OCI-LY7 (cell line): Measurements from ENCODE around the gene TUBGCP6.

Source experiments
- EZH2phosphoT487 ChIP-seq: fragments of 200-600 bp; sonication (generic); IDR thresholded peaks from 2 replicates; pipeline ENCODE4 v1.6.1; 2018; ENCODE audit warnings: low read depth, borderline replicate concordance, mild to moderate bottlenecking, mixed run types, antibody characterized with exemption, low read length, moderate library complexity, mixed read lengths
- TF ChIP-seq, protein P1 (sequence below): fragments of 200-600 bp; sonication (generic); conservative IDR thresholded peaks from 2 replicates; pipeline ENCODE4 v1.5.1; 2014; ENCODE audit warnings: mild to moderate bottlenecking, antibody characterized with exemption, low read length, moderate library complexity, mixed read lengths

DNA sequence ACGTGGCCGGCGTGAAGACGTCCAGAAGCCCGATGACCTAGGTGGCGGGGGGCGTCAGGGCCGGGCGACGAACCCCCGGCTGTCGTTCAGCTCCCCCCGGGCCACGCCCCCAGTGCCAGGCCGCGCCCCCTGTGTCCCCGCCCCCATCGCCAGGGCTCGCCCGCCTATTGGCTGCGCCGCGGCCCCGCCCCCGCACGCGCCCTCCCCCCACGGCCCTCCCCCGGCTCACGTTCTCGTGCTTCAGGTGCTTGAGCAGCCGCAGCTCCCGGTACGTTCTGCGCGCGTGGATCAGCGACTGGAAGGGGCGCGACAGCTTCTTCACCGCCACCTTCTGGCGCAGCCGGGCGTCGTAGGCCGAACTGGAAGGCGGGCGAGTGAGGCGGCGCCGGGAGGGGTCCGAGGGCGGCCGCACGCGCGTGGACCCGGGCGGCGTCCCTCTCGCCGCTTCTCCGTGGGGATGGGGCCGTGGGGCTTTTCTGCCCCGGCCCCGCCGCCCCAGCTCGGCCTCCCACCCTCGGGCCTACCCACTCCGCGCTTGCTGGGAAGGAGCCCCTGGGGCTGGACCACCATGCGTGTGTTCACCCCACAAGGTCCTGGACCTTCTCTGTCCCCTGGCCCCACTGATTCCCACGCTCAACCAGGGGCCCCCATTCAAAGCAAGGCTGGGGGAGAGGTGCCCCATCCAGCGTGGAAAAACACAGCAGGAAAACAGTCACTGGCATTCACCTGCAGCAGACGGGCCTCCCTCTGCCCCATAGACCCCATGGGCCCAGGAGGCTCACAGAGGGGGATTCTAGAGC lies 23.0 kb upstream of the TUBGCP6 start:
- no peak for TF ChIP-seq EZH2phosphoT487
- TF ChIP-seq, protein P1, sequence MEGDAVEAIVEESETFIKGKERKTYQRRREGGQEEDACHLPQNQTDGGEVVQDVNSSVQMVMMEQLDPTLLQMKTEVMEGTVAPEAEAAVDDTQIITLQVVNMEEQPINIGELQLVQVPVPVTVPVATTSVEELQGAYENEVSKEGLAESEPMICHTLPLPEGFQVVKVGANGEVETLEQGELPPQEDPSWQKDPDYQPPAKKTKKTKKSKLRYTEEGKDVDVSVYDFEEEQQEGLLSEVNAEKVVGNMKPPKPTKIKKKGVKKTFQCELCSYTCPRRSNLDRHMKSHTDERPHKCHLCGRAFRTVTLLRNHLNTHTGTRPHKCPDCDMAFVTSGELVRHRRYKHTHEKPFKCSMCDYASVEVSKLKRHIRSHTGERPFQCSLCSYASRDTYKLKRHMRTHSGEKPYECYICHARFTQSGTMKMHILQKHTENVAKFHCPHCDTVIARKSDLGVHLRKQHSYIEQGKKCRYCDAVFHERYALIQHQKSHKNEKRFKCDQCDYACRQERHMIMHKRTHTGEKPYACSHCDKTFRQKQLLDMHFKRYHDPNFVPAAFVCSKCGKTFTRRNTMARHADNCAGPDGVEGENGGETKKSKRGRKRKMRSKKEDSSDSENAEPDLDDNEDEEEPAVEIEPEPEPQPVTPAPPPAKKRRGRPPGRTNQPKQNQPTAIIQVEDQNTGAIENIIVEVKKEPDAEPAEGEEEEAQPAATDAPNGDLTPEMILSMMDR: peak; percentile 46; the same call in 1 of the 2 replicates
